Mesendoderm (in vitro differentiated cells): ENCODE data around the gene BAIAP2L1.

Source experiments
- DNase-seq: peaks from one replicate; pipeline ENCODE4 v3.0.0; 2013
- H2AK5ac ChIP-seq: 2 replicates; pipeline ENCODE4 v1.6.1; 2013; ENCODE audit warnings: low read length, inconsistent platforms
- H2BK120ac ChIP-seq: 2 replicates; pipeline ENCODE4 v1.6.1; 2013; ENCODE audit warnings: low read depth, mild to moderate bottlenecking, low read length, moderate library complexity, mixed read lengths
- H2BK15ac ChIP-seq: replicated peaks from 2 replicates; pipeline ENCODE4 v1.6.1; 2013; ENCODE audit warnings: low read depth, mild to moderate bottlenecking, moderate library complexity
- H2BK5ac ChIP-seq: 2 replicates; pipeline ENCODE4 v1.6.1; 2013; ENCODE audit warnings: low read length, inconsistent platforms
- H3K18ac ChIP-seq: 2 replicates; pipeline ENCODE4 v1.6.1; 2013; ENCODE audit warnings: mild to moderate bottlenecking, low read length, mixed read lengths
- H3K23ac ChIP-seq: one replicate; pipeline ENCODE4 v1.6.1; 2013; ENCODE audit warnings: low read length
- H3K27ac ChIP-seq: 2 replicates; pipeline ENCODE4 v1.5.1; 2013; ENCODE audit warnings: low read depth, mild to moderate bottlenecking, inconsistent platforms, low read length, moderate library complexity
- H3K27me3 ChIP-seq: 2 replicates; pipeline ENCODE4 v1.6.1; 2013; ENCODE audit warnings: low read length, control low read depth, mild to moderate bottlenecking, inconsistent platforms; ENCODE audit not compliant: insufficient read depth, poor library complexity
- H3K36me3 ChIP-seq: 2 replicates; pipeline ENCODE4 v1.6.1; 2013; ENCODE audit warnings: low read length, inconsistent platforms; ENCODE audit not compliant: control insufficient read depth, insufficient read depth
- H3K4ac ChIP-seq: one replicate; pipeline ENCODE4 v1.6.1; 2013; ENCODE audit warnings: low read depth, mild to moderate bottlenecking, low read length, moderate library complexity
- H3K4me1 ChIP-seq: 2 replicates; pipeline ENCODE4 v1.6.1; 2013; ENCODE audit warnings: low read depth, low read length, inconsistent platforms; ENCODE audit not compliant: control insufficient read depth
- H3K4me2 ChIP-seq: 2 replicates; pipeline ENCODE4 v1.6.1; 2013; ENCODE audit warnings: low read length
- H3K4me3 ChIP-seq: 2 replicates; pipeline ENCODE4 v1.5.1; 2013; ENCODE audit warnings: mild to moderate bottlenecking, low read length
- H3K56ac ChIP-seq: one replicate; pipeline ENCODE4 v1.6.1; 2013; ENCODE audit warnings: low read length
- H3K79me1 ChIP-seq: 2 replicates; pipeline ENCODE4 v1.6.1; 2013; ENCODE audit warnings: low read length, inconsistent platforms
- H3K79me2 ChIP-seq: 2 replicates; pipeline ENCODE4 v1.6.1; 2013; ENCODE audit warnings: mild to moderate bottlenecking, low read length; ENCODE audit not compliant: control insufficient read depth, insufficient read depth
- H3K9ac ChIP-seq: 2 replicates; pipeline ENCODE4 v1.6.1; 2013; ENCODE audit warnings: low read length, inconsistent platforms
- H4K5ac ChIP-seq: one replicate; pipeline ENCODE4 v1.6.1; 2013; ENCODE audit warnings: low read length
- H4K8ac ChIP-seq: one replicate; pipeline ENCODE4 v1.6.1; 2013; ENCODE audit warnings: low read depth, mild to moderate bottlenecking, control low read depth, low read length, moderate library complexity
- WGBS: extraction: QIAGEN DNeasy Blood & Tissue Kit; methylation state at CpG from one replicate; pipeline ENCODE4 v1.1.7; 2013; ENCODE audit warnings: low lambda C conversion rate, missing lambda C conversion rate; ENCODE audit not compliant: insufficient coverage; ENCODE audit errors: extremely low coverage; 5-methylcytosine and 5-hydroxymethylcytosine counted together

The BAIAP2L1 gene

DNA sequence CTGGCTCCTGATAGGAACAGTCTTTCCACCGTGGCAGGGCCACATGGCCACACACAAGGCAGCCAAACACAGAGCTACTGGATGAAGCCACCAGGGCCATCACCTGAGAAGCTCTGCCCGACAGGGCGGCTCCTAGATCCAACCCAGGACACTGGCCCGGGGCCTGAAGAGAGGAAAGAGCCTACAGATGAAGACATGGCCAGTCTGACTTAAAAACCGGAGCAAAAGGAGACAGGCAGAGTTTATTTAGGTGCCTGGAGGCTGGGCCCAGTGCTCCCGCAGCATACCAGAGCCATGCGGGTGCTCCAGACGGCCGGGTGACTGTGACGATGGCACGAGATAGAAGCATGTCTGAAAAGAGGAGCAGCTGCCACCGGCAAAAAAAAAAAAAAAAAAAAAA lies 152.7 kb downstream of the BAIAP2L1 start:
- Histone ChIP-seq H2BK5ac (no peak overlapping the region), H3K9ac (no peak overlapping the region), H3K27ac (no peak overlapping the region), H3K36me3 (no peaks in the 10 kb centered on the region), H3K79me1 (peaks cover under 1% of the 10 kb centered on the region), H3K4me2 (no peak overlapping the region), H3K79me2 (no peaks in the 10 kb centered on the region), H3K4me1 (peaks cover 2% of the 10 kb centered on the region), H2BK15ac (no peak overlapping the region), H2AK5ac (no peak overlapping the region), H3K27me3 (no peaks in the 10 kb centered on the region), H2BK120ac (no peak overlapping the region), H3K56ac (no peak overlapping the region), H4K8ac (no peak overlapping the region), H3K18ac (no peak overlapping the region), H3K4ac (no peak overlapping the region), H3K23ac (no peak overlapping the region), H3K4me3 (no peak overlapping the region), H4K5ac (no peak overlapping the region)
- WGBS = no CpG with 5 or more reads among the region's 12 CpGs
- DNase-seq = no peak

DNA sequence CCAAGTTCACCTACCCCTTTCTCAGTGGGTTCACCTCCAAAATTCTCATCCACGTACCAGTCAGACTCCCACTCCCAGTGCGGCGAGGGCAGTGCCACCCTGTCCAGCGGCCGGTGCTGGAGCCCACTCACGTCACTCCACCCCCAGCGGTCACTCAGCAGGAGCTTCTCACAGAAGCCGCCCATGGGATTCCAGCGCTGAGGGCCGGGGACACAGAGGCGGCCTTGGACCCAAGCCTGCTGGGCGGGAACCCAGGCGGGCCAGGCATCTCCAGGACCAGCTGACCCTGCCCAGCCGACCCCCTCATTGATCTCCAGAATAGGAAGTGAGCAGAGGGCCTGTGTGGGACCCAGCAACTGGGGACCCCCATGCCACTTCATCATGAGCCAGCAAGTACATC lies 156.0 kb downstream of the BAIAP2L1 start:
- no CpG with 5 or more reads among the region's 14 CpGs for WGBS
- Histone ChIP-seq H3K4me2 (no peak overlapping the region), H3K79me1 (no peaks in the 10 kb centered on the region), H3K27ac (no peak overlapping the region), H3K27me3 (no peaks in the 10 kb centered on the region), H4K5ac (no peak overlapping the region), H3K23ac (no peak overlapping the region), H3K9ac (no peak overlapping the region), H3K79me2 (no peaks in the 10 kb centered on the region), H3K36me3 (no peaks in the 10 kb centered on the region), H2BK15ac (no peak overlapping the region), H3K4me1 (no peaks in the 10 kb centered on the region), H3K4ac (no peak overlapping the region), H4K8ac (no peak overlapping the region), H2AK5ac (no peak overlapping the region), H3K56ac (no peak overlapping the region), H3K18ac (no peak overlapping the region), H2BK120ac (no peak overlapping the region), H2BK5ac (no peak overlapping the region), H3K4me3 (no peak overlapping the region)
- no peak for DNase-seq

DNA sequence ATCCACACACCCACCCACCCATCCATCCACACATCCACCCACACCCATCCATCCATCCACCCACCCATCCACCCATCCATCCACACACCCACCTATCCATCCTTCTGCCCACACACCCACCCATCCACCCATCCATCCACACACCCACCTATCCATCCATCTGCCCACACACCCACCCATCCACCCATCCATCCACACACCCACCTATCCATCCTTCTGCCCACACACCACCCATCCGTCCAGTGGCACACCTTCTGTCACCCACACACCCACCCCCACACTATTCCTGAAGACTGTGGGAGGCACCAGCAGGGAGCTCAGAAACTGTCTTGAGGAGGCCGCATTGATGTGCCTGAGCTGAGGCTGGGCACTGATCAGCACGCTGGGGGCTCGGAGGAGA lies 158.0 kb downstream of the BAIAP2L1 start:
- no peak overlapping the region for H3K4me3 ChIP-seq
- DNase-seq = no peak
- no peak overlapping the region for H2BK5ac ChIP-seq
- no peak overlapping the region for H3K4me2 ChIP-seq
- no peaks in the 10 kb centered on the region for H3K27me3 ChIP-seq
- WGBS = no CpG with 5 or more reads among the region's 4 CpGs
- no peaks in the 10 kb centered on the region for H3K36me3 ChIP-seq
- H3K23ac ChIP-seq = no peak overlapping the region
- no peak overlapping the region for H4K5ac ChIP-seq
- no peaks in the 10 kb centered on the region for H3K79me1 ChIP-seq
- H3K79me2 ChIP-seq = no peaks in the 10 kb centered on the region
- no peak overlapping the region for H3K18ac ChIP-seq
- H2BK15ac ChIP-seq = no peak overlapping the region
- H3K4me1 ChIP-seq = no peaks in the 10 kb centered on the region
- H4K8ac ChIP-seq = no peak overlapping the region
- no peak overlapping the region for H3K9ac ChIP-seq
- H3K4ac ChIP-seq = no peak overlapping the region
- no peak overlapping the region for H3K56ac ChIP-seq
- no peak overlapping the region for H2BK120ac ChIP-seq
- no peak overlapping the region for H2AK5ac ChIP-seq
- no peak overlapping the region for H3K27ac ChIP-seq

DNA sequence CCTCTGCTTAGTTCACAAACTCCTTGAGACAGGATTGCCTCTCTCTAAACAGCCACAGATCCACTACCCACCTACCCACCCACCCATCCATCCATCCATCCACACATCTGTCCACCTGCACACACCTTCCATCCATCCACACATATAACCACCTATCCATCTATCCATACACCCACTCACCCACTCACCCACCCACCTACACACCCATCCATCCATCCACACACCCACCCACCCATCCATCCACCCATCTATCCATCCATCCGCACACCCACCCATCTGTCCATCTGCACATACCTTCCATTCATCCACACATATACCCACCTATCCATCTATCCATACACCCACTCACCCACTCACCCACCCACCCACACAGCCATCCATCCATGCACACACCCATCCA lies 158.5 kb downstream of the BAIAP2L1 start:
- Histone ChIP-seq H3K79me1 (no peaks in the 10 kb centered on the region), H3K27me3 (no peaks in the 10 kb centered on the region), H3K36me3 (no peaks in the 10 kb centered on the region), H3K4me2 (no peak overlapping the region), H3K4me3 (no peak overlapping the region), H3K18ac (no peak overlapping the region), H3K27ac (no peak overlapping the region), H3K23ac (no peak overlapping the region), H4K5ac (no peak overlapping the region), H2BK15ac (no peak overlapping the region), H3K4ac (no peak overlapping the region), H3K9ac (no peak overlapping the region), H3K4me1 (no peaks in the 10 kb centered on the region), H3K79me2 (no peaks in the 10 kb centered on the region), H2BK5ac (no peak overlapping the region), H4K8ac (no peak overlapping the region), H2BK120ac (no peak overlapping the region), H2AK5ac (no peak overlapping the region), H3K56ac (no peak overlapping the region)
- no peak for DNase-seq
- WGBS = no CpG with 5 or more reads among the region's 1 CpG

DNA sequence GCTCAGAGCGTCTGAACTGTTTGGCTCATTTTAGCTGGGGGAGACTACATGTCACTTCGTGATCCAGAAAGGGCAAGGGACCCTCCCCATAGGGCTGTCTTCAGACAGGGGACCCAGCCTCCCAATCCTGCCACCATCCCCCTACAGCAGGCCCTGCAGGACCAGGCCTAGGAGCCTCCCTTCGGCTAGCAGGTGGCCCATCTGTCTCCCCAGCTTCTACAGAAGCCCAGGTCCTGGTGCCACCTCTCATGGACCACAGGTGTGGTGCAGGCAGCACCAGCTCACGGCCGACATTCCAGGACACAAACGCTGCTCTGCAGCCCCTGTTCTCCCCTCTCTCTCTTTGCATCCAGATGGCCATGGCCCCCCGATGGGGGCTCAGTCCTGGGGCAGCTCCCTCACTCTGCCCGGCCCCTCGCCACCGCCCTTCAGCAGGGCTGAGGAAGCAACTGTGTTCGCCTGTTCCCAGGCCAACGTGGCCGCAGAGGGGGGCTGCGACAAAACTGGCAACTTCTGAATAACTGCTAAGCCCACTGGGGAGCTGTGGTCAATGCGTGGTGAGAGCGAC lies 159.1 kb downstream of the BAIAP2L1 start:
- H3K4ac ChIP-seq = no peak overlapping the region
- no peak overlapping the region for H2BK120ac ChIP-seq
- no peak overlapping the region for H3K9ac ChIP-seq
- no peaks in the 10 kb centered on the region for H3K27me3 ChIP-seq
- H3K27ac ChIP-seq = no peak overlapping the region
- no peak overlapping the region for H2AK5ac ChIP-seq
- no CpG with 5 or more reads among the region's 16 CpGs for WGBS
- no peak overlapping the region for H2BK15ac ChIP-seq
- H2BK5ac ChIP-seq = no peak overlapping the region
- H3K23ac ChIP-seq = no peak overlapping the region
- no peak overlapping the region for H3K4me3 ChIP-seq
- H3K56ac ChIP-seq = no peak overlapping the region
- H3K36me3 ChIP-seq = no peaks in the 10 kb centered on the region
- no peaks in the 10 kb centered on the region for H3K4me1 ChIP-seq
- no peak for DNase-seq
- no peak overlapping the region for H4K5ac ChIP-seq
- H3K18ac ChIP-seq = no peak overlapping the region
- H3K79me1 ChIP-seq = no peaks in the 10 kb centered on the region
- no peak overlapping the region for H4K8ac ChIP-seq
- H3K79me2 ChIP-seq = no peaks in the 10 kb centered on the region
- no peak overlapping the region for H3K4me2 ChIP-seq
